ENCODE measurements around the gene RCHY1.
A peak's percentile ranks its signal among the peaks of the same experiment; 100 is the strongest.

Gene RCHY1

GRCh38 chr4:75477201-75477600, 37.0 kb downstream of the RCHY1 start:
- H3K4me3 ChIP-seq (ENCODE audit: low read depth, low read length) = no peak overlapping the region
- DNase-seq (ENCODE audit: low read depth) = no peak
- no peak for TF ChIP-seq CTCF (IDR thresholded peaks at IDR 0.05; ENCODE audit: control insufficient read depth, extremely low read depth, insufficient read depth)

GRCh38 chr4:75470738-75471137, 43.5 kb downstream of the RCHY1 start:
- no peak overlapping the region for H3K4me3 ChIP-seq (ENCODE audit: low read depth, low read length)
- no peak for DNase-seq (ENCODE audit: low read depth)
- no peak for TF ChIP-seq CTCF (IDR thresholded peaks at IDR 0.05; ENCODE audit: control insufficient read depth, extremely low read depth, insufficient read depth)

GRCh38 chr4:75469896-75470295, 44.3 kb downstream of the RCHY1 start:
- no peak overlapping the region for H3K4me3 ChIP-seq (ENCODE audit: low read depth, low read length)
- TF ChIP-seq CTCF (IDR thresholded peaks at IDR 0.05; ENCODE audit: control insufficient read depth, extremely low read depth, insufficient read depth) = no peak
- no peak for DNase-seq (ENCODE audit: low read depth)

GRCh38 chr4:75457365-75457764, 56.8 kb downstream of the RCHY1 start:
- no peak for DNase-seq (ENCODE audit: low read depth)
- H3K4me3 ChIP-seq (ENCODE audit: low read depth, low read length) = no peak overlapping the region
- TF ChIP-seq CTCF (IDR thresholded peaks at IDR 0.05; ENCODE audit: control insufficient read depth, extremely low read depth, insufficient read depth) = no peak

- no peak for TF ChIP-seq CTCF (IDR thresholded peaks at IDR 0.05; ENCODE audit: control insufficient read depth, extremely low read depth, insufficient read depth)
- no peak for DNase-seq (ENCODE audit: low read depth)
- no peak overlapping the region for H3K4me3 ChIP-seq (ENCODE audit: low read depth, low read length)
These were observed 80.1 kb downstream of the RCHY1 start for GRCh38 chr4:75434105-75434504.

- 0 out of 2 replicates have a peak, but pooled peaks have one; percentile 30 for TF ChIP-seq CTCF (IDR thresholded peaks at IDR 0.05; ENCODE audit: control insufficient read depth, extremely low read depth, insufficient read depth)
These were observed 81.5 kb downstream of the RCHY1 start for GRCh38 chr4:75432683-75433082.

GRCh38 chr4:75429208-75429607, 85.0 kb downstream of the RCHY1 start:
- no peak for TF ChIP-seq CTCF (IDR thresholded peaks at IDR 0.05; ENCODE audit: control insufficient read depth, extremely low read depth, insufficient read depth)
- no peak for DNase-seq (ENCODE audit: low read depth)
- H3K4me3 ChIP-seq (ENCODE audit: low read depth, low read length) = no peak overlapping the region

More at GRCh38 chr4:75432683-75433082, 81.5 kb downstream of the RCHY1 start:
- no peak overlapping the region for H3K4me3 ChIP-seq (ENCODE audit: low read depth, low read length)
- DNase-seq (ENCODE audit: low read depth) = no peak
